H9 (cell line): ENCODE results near the gene EFNA3. TPM values are rescaled to one million over a fixed set of nuclear protein-coding genes. Genes with fewer than 3 reads are reported as not detected.
A peak's percentile ranks its signal among the peaks of the same experiment; 100 is the strongest.

Experiments
- DNase-seq: peaks from one replicate; pipeline ENCODE4 v3.0.0-alpha.2; 2017
- H2AFZ ChIP-seq: one replicate; pipeline ENCODE4 v1.6.1; 2013; ENCODE audit warnings: mild to moderate bottlenecking, low read length, control low read depth, moderate library complexity
- H2AK5ac ChIP-seq: 2 replicates; pipeline ENCODE4 v1.6.1; 2013; ENCODE audit warnings: low read length, control low read depth, mixed read lengths; ENCODE audit not compliant: insufficient read length
- H2BK120ac ChIP-seq: one replicate; pipeline ENCODE4 v1.6.1; 2013; ENCODE audit warnings: low read depth, mild to moderate bottlenecking, low read length, control low read depth, inconsistent platforms; ENCODE audit not compliant: poor library complexity, severe bottlenecking
- H2BK12ac ChIP-seq: 2 replicates; pipeline ENCODE4 v1.6.1; 2013; ENCODE audit warnings: low read length, control low read depth, mixed read lengths, low read depth; ENCODE audit not compliant: insufficient read length
- H2BK15ac ChIP-seq: 2 replicates; pipeline ENCODE4 v1.6.1; 2013; ENCODE audit warnings: low read depth, low read length, control low read depth
- H2BK20ac ChIP-seq: one replicate; pipeline ENCODE4 v1.6.1; 2013; ENCODE audit warnings: low read depth, mild to moderate bottlenecking, low read length, control low read depth, inconsistent platforms; ENCODE audit not compliant: poor library complexity, severe bottlenecking
- H2BK5ac ChIP-seq: 2 replicates; pipeline ENCODE4 v1.6.1; 2013; ENCODE audit warnings: low read length, control low read depth, mixed read lengths; ENCODE audit not compliant: insufficient read length
- H3K14ac ChIP-seq: 2 replicates; pipeline ENCODE4 v1.6.1; 2013; ENCODE audit warnings: low read length, control low read depth; ENCODE audit not compliant: insufficient read depth
- H3K18ac ChIP-seq: 2 replicates; pipeline ENCODE4 v1.6.1; 2013; ENCODE audit warnings: low read depth, mild to moderate bottlenecking, mixed read lengths, low read length, control low read depth; ENCODE audit not compliant: insufficient read length
- H3K23ac ChIP-seq: 2 replicates; pipeline ENCODE4 v1.6.1; 2013; ENCODE audit warnings: low read length, control low read depth, mixed read lengths, low read depth; ENCODE audit not compliant: insufficient read length
- H3K23me2 ChIP-seq: 2 replicates; pipeline ENCODE4 v1.6.1; 2013; ENCODE audit warnings: low read depth, mild to moderate bottlenecking, mixed read lengths, low read length, control low read depth; ENCODE audit not compliant: insufficient read length, poor library complexity, severe bottlenecking
- H3K27ac ChIP-seq: 2 replicates; pipeline ENCODE4 v1.5.1; 2013; ENCODE audit warnings: low read length, control low read depth, mixed read lengths, low read depth; ENCODE audit not compliant: insufficient read length
- H3K27me3 ChIP-seq: 2 replicates; pipeline ENCODE4 v1.6.1; 2013; ENCODE audit warnings: low read length, control low read depth, inconsistent platforms; ENCODE audit not compliant: insufficient read depth
- H3K4ac ChIP-seq: 2 replicates; pipeline ENCODE4 v1.6.1; 2013; ENCODE audit warnings: low read depth, mild to moderate bottlenecking, control low read depth, inconsistent platforms, low read length, moderate library complexity
- H3K4me1 ChIP-seq: 2 replicates; pipeline ENCODE4 v1.6.1; 2013; ENCODE audit warnings: low read length, control low read depth, inconsistent platforms; ENCODE audit not compliant: insufficient read depth
- H3K4me2 ChIP-seq: 2 replicates; pipeline ENCODE4 v1.6.1; 2013; ENCODE audit warnings: low read length, control low read depth, mixed read lengths; ENCODE audit not compliant: insufficient read length, insufficient read depth
- H3K56ac ChIP-seq: 2 replicates; pipeline ENCODE4 v1.6.1; 2013; ENCODE audit warnings: low read depth, mild to moderate bottlenecking, mixed read lengths, low read length, control low read depth; ENCODE audit not compliant: insufficient read length
- H3K79me1 ChIP-seq: 2 replicates; pipeline ENCODE4 v1.6.1; 2013; ENCODE audit warnings: low read depth, mild to moderate bottlenecking, moderate library complexity, low read length, control low read depth, inconsistent platforms; ENCODE audit not compliant: insufficient read depth, poor library complexity, severe bottlenecking
- H3K79me2 ChIP-seq: 2 replicates; pipeline ENCODE4 v1.6.1; 2013; ENCODE audit warnings: low read length, control low read depth, inconsistent platforms; ENCODE audit not compliant: insufficient read depth
- H3K9ac ChIP-seq: 2 replicates; pipeline ENCODE4 v1.6.1; 2013; ENCODE audit warnings: low read length, control low read depth, mixed read lengths; ENCODE audit not compliant: insufficient read length; ENCODE audit errors: extremely low read depth
- H3K9me3 ChIP-seq: one replicate; pipeline ENCODE4 v1.6.1; 2013; ENCODE audit warnings: low read depth, low read length, inconsistent platforms; ENCODE audit not compliant: control insufficient read depth
- H3T11ph ChIP-seq: one replicate; pipeline ENCODE4 v1.6.1; 2013; ENCODE audit warnings: mild to moderate bottlenecking, low read length, control low read depth, inconsistent platforms
- H4K20me1 ChIP-seq: one replicate; pipeline ENCODE4 v1.6.1; 2013; ENCODE audit not compliant: control insufficient read depth, insufficient read length, insufficient read depth
- H4K5ac ChIP-seq: 2 replicates; pipeline ENCODE4 v1.6.1; 2013; ENCODE audit warnings: low read depth, mild to moderate bottlenecking, mixed read lengths, low read length, control low read depth; ENCODE audit not compliant: insufficient read length
- H4K8ac ChIP-seq: replicated peaks from 2 replicates; pipeline ENCODE4 v1.6.1; 2013; ENCODE audit warnings: low read length, control low read depth, mixed read lengths, low read depth; ENCODE audit not compliant: insufficient read length
- H4K91ac ChIP-seq: 2 replicates; pipeline ENCODE4 v1.6.1; 2013; ENCODE audit warnings: low read depth, mild to moderate bottlenecking, moderate library complexity, mixed read lengths, low read length, control low read depth; ENCODE audit not compliant: insufficient read length
- H3K27ac Mint-ChIP-seq, 3 experiments: 2 replicates in 2 of 3; 3 replicates in 1 of 3; pipeline ENCODE4 v1.8.0; 2020 to 2021; ENCODE audit warnings: mixed read lengths in 3 of 3, mild to moderate bottlenecking in 1 of 3, moderate library complexity in 1 of 3
- H3K27me3 Mint-ChIP-seq: 2 replicates; pipeline ENCODE4 v1.8.0; 2021; ENCODE audit warnings: low read depth, mild to moderate bottlenecking, moderate library complexity, mixed read lengths
- H3K36me3 Mint-ChIP-seq, 3 experiments: 2 replicates in 2 of 3; 3 replicates in 1 of 3; pipeline ENCODE4 v1.8.0; 2020 to 2021; ENCODE audit warnings: low read depth in 3 of 3, mixed read lengths in 3 of 3; ENCODE audit not compliant: insufficient read depth in 1 of 3
- H3K4me1 Mint-ChIP-seq, 2 experiments: 2 replicates each; pipeline ENCODE4 v1.8.0; 2020; ENCODE audit warnings: mixed read lengths in 2 of 2
- H3K4me3 Mint-ChIP-seq, 2 experiments: 2 replicates in 1 of 2; 3 replicates in 1 of 2; pipeline ENCODE4 v1.8.0; 2020 to 2021; ENCODE audit warnings: mild to moderate bottlenecking in 2 of 2, mixed read lengths in 2 of 2, moderate library complexity in 1 of 2
- H3K9me3 Mint-ChIP-seq, 2 experiments: 2 replicates in 1 of 2; 3 replicates in 1 of 2; pipeline ENCODE4 v1.8.0; 2020; ENCODE audit warnings: mild to moderate bottlenecking in 2 of 2, mixed read lengths in 2 of 2, moderate library complexity in 1 of 2
- CTCF ChIP-seq: fragments of 200-600 bp; sonication (generic); conservative IDR thresholded peaks from 3 replicates; pipeline ENCODE4 v1.8.0; 2021; ENCODE audit warnings: antibody characterized with exemption, mild to moderate bottlenecking
- WGBS: extraction: QIAGEN DNeasy Blood & Tissue Kit; methylation state at CpG from one replicate; pipeline ENCODE4 v1.1.7; 2013; ENCODE audit warnings: missing lambda C conversion rate, low lambda C conversion rate, mixed read lengths; ENCODE audit not compliant: insufficient read length; ENCODE audit errors: extremely low coverage; 5-methylcytosine and 5-hydroxymethylcytosine counted together
- total RNA-seq: library from RNA; stranded (reverse); gene quantifications from 2 replicates; pipeline ENCODE4 v1.2.1, GENCODE V29; 2021

EFNA3 gene
- total RNA-seq, 1 experiment from 2014 or later, result 3.9 TPM

- no peak overlapping the region for H2BK12ac ChIP-seq
- no peak overlapping the region for H2AK5ac ChIP-seq
- H2BK15ac ChIP-seq, result no peak overlapping the region
- no peaks in the 10 kb centered on the region for H3K9me3 ChIP-seq
- H3K27me3 ChIP-seq, result peaks cover 50% of the 10 kb centered on the region
- no peak overlapping the region for H3K56ac ChIP-seq
- no peak overlapping the region for H2AFZ ChIP-seq
- no peak overlapping the region for H3T11ph ChIP-seq
- H2BK5ac ChIP-seq, result no peak overlapping the region
- no peak overlapping the region for H3K23ac ChIP-seq
- no peak overlapping the region for H3K9ac ChIP-seq
- no peaks in the 10 kb centered on the region for H3K79me1 ChIP-seq
- no peak overlapping the region for H4K91ac ChIP-seq
- Mint-ChIP-seq H3K4me1 (peaks cover 27 to 49% of the 10 kb centered on the region in 2 experiments), H3K27ac (no peak overlapping the region), H3K4me3 (peak overlapping the region; percentile 60 to 81), H3K36me3 (no peaks in the 10 kb centered on the region), H3K27me3 (peaks cover 92% of the 10 kb centered on the region), H3K9me3 (peaks cover 0 to 6% of the 10 kb centered on the region in 2 experiments; a peak in 2 of 5 replicates)
- no peak overlapping the region for H2BK20ac ChIP-seq
- H3K14ac ChIP-seq, result no peak overlapping the region
- H2BK120ac ChIP-seq, result no peak overlapping the region
- WGBS, result no CpG with 5 or more reads among the region's 10 CpGs
- H3K4me1 ChIP-seq, result no peaks in the 10 kb centered on the region
- no peaks in the 10 kb centered on the region for H4K20me1 ChIP-seq
- H3K27ac ChIP-seq, result no peak overlapping the region
- no peaks in the 10 kb centered on the region for H3K79me2 ChIP-seq
- TF ChIP-seq CTCF, result no peak
- no peak for DNase-seq
- H4K5ac ChIP-seq, result no peak overlapping the region
- H3K4ac ChIP-seq, result no peak overlapping the region
- H3K4me2 ChIP-seq, result peak overlapping the region; percentile 79
- H3K18ac ChIP-seq, result no peak overlapping the region
- peaks cover 21% of the 10 kb centered on the region for H3K23me2 ChIP-seq
- no peak overlapping the region for H4K8ac ChIP-seq
Observed at GRCh38 chr1:155079210-155079486, 511 bp downstream of the EFNA3 start.
